ENCODE results near the gene UBP1. TPM values are rescaled to one million over a fixed set of nuclear protein-coding genes. Genes with fewer than 3 reads are reported as not detected.

The UBP1 gene
- total and polyA plus RNA-seq, 4 donors: 23.1 to 95.2 (median 45.9) TPM

- DNase-seq: peak; percentile 25 to 93 (median 81)
- Histone ChIP-seq H3K4me3 (no peak overlapping the region), H3K27ac (ENCODE audit: low read depth in 1 of 2, low read length in 1 of 2) (no peak overlapping the region), H3K27me3 (ENCODE audit: control insufficient read depth in 3 of 3, insufficient read depth in 3 of 3, low read length in 2 of 3) (no peaks in the 10 kb centered on the region), H3K36me3 (ENCODE audit: control insufficient read depth in 4 of 4, insufficient read depth in 4 of 4, low read length in 4 of 4) (no peaks in the 10 kb centered on the region), H3K9me3 (ENCODE audit: control insufficient read depth in 4 of 4, insufficient read depth in 3 of 4, low read length in 3 of 4) (peaks cover 0 to 2% (median 0%) of the 10 kb centered on the region in 4 donors), H3K4me1 (ENCODE audit: control insufficient read depth in 5 of 5, insufficient read depth in 5 of 5, low read length in 5 of 5) (peaks cover 0 to 7% (median 3%) of the 10 kb centered on the region in 5 donors), H3K9ac (ENCODE audit: insufficient read depth in 1 of 2, low read length in 2 of 2) (no peak overlapping the region)
- peak; percentile 68 for ATAC-seq (ENCODE audit: insufficient read depth, low FRiP score)
- TF ChIP-seq CTCF (IDR thresholded peaks at IDR 0.05; ENCODE audit: control extremely low read depth, extremely low read depth): no peak
- 56 to 67% methylated on average over 1 of the region's 1 CpG for WGBS, 2 donors
Measured at GRCh38 chr3:33482111-33482521, 41.9 kb upstream of the UBP1 start.

- H3K9me3 ChIP-seq (ENCODE audit: control insufficient read depth in 4 of 4, insufficient read depth in 3 of 4, low read length in 3 of 4): no peaks in the 10 kb centered on the region
- DNase-seq (no peak), ATAC-seq (ENCODE audit: insufficient read depth, low FRiP score) (no peak)
- H3K4me1 ChIP-seq (ENCODE audit: control insufficient read depth in 5 of 5, insufficient read depth in 5 of 5, low read length in 5 of 5): no peaks in the 10 kb centered on the region
- no peak overlapping the region for H3K9ac ChIP-seq (ENCODE audit: insufficient read depth in 1 of 2, low read length in 2 of 2)
- TF ChIP-seq CTCF (IDR thresholded peaks at IDR 0.05; ENCODE audit: control extremely low read depth, extremely low read depth): no peak
- H3K36me3 ChIP-seq (ENCODE audit: control insufficient read depth in 4 of 4, insufficient read depth in 4 of 4, low read length in 4 of 4): no peaks in the 10 kb centered on the region
- no peaks in the 10 kb centered on the region for H3K27me3 ChIP-seq (ENCODE audit: control insufficient read depth in 3 of 3, insufficient read depth in 3 of 3, low read length in 2 of 3)
- 81 to 88% methylated on average over 2 of the region's 2 CpGs for WGBS, 2 donors
- H3K4me3 ChIP-seq: no peak overlapping the region
- H3K27ac ChIP-seq (ENCODE audit: low read depth in 1 of 2, low read length in 1 of 2): no peak overlapping the region
Measured at GRCh38 chr3:33474896-33475295, 34.7 kb upstream of the UBP1 start.

- Histone ChIP-seq H3K27me3 (ENCODE audit: control insufficient read depth in 3 of 3, insufficient read depth in 3 of 3, low read length in 2 of 3) (no peaks in the 10 kb centered on the region), H3K36me3 (ENCODE audit: control insufficient read depth in 4 of 4, insufficient read depth in 4 of 4, low read length in 4 of 4) (no peaks in the 10 kb centered on the region), H3K4me3 (no peak overlapping the region), H3K9ac (ENCODE audit: insufficient read depth in 1 of 2, low read length in 2 of 2) (no peak overlapping the region), H3K27ac (ENCODE audit: low read depth in 1 of 2, low read length in 1 of 2) (no peak overlapping the region), H3K4me1 (ENCODE audit: control insufficient read depth in 5 of 5, insufficient read depth in 5 of 5, low read length in 5 of 5) (no peaks in the 10 kb centered on the region), H3K9me3 (ENCODE audit: control insufficient read depth in 4 of 4, insufficient read depth in 3 of 4, low read length in 3 of 4) (no peaks in the 10 kb centered on the region)
- DNase-seq (no peak), ATAC-seq (ENCODE audit: insufficient read depth, low FRiP score) (no peak)
- no peak for TF ChIP-seq CTCF (IDR thresholded peaks at IDR 0.05; ENCODE audit: control extremely low read depth, extremely low read depth)
- WGBS, 2 donors: 96 to 98% methylated on average over 2 of the region's 2 CpGs
Measured at GRCh38 chr3:33473813-33474212, 33.6 kb upstream of the UBP1 start.

- ATAC-seq (ENCODE audit: insufficient read depth, low FRiP score) (no peak), DNase-seq (no peak)
- Histone ChIP-seq H3K4me1 (ENCODE audit: control insufficient read depth in 5 of 5, insufficient read depth in 5 of 5, low read length in 5 of 5) (no peaks in the 10 kb centered on the region), H3K27me3 (ENCODE audit: control insufficient read depth in 3 of 3, insufficient read depth in 3 of 3, low read length in 2 of 3) (no peaks in the 10 kb centered on the region), H3K27ac (ENCODE audit: low read depth in 1 of 2, low read length in 1 of 2) (no peak overlapping the region), H3K4me3 (no peak overlapping the region), H3K9me3 (ENCODE audit: control insufficient read depth in 4 of 4, insufficient read depth in 3 of 4, low read length in 3 of 4) (peaks cover 0 to 2% (median 0%) of the 10 kb centered on the region in 4 donors), H3K9ac (ENCODE audit: insufficient read depth in 1 of 2, low read length in 2 of 2) (no peak overlapping the region), H3K36me3 (ENCODE audit: control insufficient read depth in 4 of 4, insufficient read depth in 4 of 4, low read length in 4 of 4) (no peaks in the 10 kb centered on the region)
- TF ChIP-seq CTCF (IDR thresholded peaks at IDR 0.05; ENCODE audit: control extremely low read depth, extremely low read depth): no peak
- WGBS, 2 donors: 91 to 95% methylated on average over 3 of the region's 3 CpGs
Measured at GRCh38 chr3:33467786-33468185, 27.6 kb upstream of the UBP1 start.

Measured in lung (tissue), 12 donors.